Uterus (tissue), 2 donors: ENCODE results near the gene COPS8.

Source experiments
- POLR2A ChIP-seq, 2 donors: fragments of 450-650 bp; IDR thresholded peaks; one replicate each; pipeline ENCODE4 v1.6.1; 2016; ENCODE audit warnings: antibody characterized with exemption in 2 of 2, mild to moderate bottlenecking in 1 of 2, moderate library complexity in 1 of 2
- TF ChIP-seq, protein P1 (sequence below), 4 experiments: fragments of 200-600 bp in 2 of 4; fragments of 450-650 bp in 2 of 4; sonication (generic) in 2 of 4; IDR thresholded peaks; one replicate each; pipeline ENCODE4 v1.5.1; 2016 to 2019; ENCODE audit warnings: antibody characterized with exemption in 4 of 4, mild to moderate bottlenecking in 2 of 4, moderate library complexity in 1 of 4

DNA sequence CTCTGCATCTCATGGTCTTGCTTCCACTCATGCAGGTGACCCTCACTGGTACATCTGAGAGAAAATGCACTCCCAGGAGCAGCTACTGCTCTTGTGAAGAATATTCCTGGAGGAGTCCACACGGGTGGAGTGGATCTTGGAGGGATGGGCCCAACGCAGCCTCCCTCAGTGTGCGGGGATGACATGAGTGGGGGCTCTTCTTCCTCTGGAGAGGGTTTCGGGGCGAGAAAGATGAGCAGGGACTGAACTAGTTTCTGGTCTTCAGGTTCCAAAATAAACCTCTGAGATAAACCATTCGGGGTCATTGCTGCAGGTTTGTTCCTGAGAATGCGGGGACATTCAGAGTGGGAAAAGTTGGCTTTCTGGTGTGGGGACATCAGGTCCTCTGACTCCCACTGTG is 39.1 kb downstream of the COPS8 start:
- no peak for TF ChIP-seq POLR2A (IDR thresholded peaks at IDR 0.05)
- TF ChIP-seq, protein P1, sequence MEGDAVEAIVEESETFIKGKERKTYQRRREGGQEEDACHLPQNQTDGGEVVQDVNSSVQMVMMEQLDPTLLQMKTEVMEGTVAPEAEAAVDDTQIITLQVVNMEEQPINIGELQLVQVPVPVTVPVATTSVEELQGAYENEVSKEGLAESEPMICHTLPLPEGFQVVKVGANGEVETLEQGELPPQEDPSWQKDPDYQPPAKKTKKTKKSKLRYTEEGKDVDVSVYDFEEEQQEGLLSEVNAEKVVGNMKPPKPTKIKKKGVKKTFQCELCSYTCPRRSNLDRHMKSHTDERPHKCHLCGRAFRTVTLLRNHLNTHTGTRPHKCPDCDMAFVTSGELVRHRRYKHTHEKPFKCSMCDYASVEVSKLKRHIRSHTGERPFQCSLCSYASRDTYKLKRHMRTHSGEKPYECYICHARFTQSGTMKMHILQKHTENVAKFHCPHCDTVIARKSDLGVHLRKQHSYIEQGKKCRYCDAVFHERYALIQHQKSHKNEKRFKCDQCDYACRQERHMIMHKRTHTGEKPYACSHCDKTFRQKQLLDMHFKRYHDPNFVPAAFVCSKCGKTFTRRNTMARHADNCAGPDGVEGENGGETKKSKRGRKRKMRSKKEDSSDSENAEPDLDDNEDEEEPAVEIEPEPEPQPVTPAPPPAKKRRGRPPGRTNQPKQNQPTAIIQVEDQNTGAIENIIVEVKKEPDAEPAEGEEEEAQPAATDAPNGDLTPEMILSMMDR (IDR thresholded peaks at IDR 0.05) = no peak
